ENCODE results near the gene ANKRD16.

ANKRD16 gene

GRCh38 chr10:5835446-5836095 is 54.1 kb downstream of the ANKRD16 start:
- no peak for TF ChIP-seq CTCF (IDR thresholded peaks at IDR 0.05)
- no peak overlapping the region for H3K9ac ChIP-seq
- H3K36me3 ChIP-seq (ENCODE audit: control insufficient read depth, insufficient read depth, low read length): no peaks in the 10 kb centered on the region
- no peak overlapping the region for H3K4me2 ChIP-seq (ENCODE audit: low read length)
- no peaks in the 10 kb centered on the region for H3K9me3 ChIP-seq (ENCODE audit: control insufficient read depth, low read length)
- H3K27ac ChIP-seq: no peak overlapping the region
- no peak overlapping the region for H3K4me3 ChIP-seq (ENCODE audit: low read depth, low read length)
- H3K4me1 ChIP-seq: no peaks in the 10 kb centered on the region
- H3K27me3 ChIP-seq (ENCODE audit: control insufficient read depth, insufficient read depth, low read length): no peaks in the 10 kb centered on the region
- no peak overlapping the region for H2AFZ ChIP-seq
- H3K79me2 ChIP-seq: no peaks in the 10 kb centered on the region

- no peak overlapping the region for H3K4me2 ChIP-seq (ENCODE audit: low read length)
- no peaks in the 10 kb centered on the region for H3K9me3 ChIP-seq (ENCODE audit: control insufficient read depth, low read length)
- no peak overlapping the region for H3K9ac ChIP-seq
- no peak for TF ChIP-seq CTCF (IDR thresholded peaks at IDR 0.05)
- H3K4me3 ChIP-seq (ENCODE audit: low read depth, low read length): no peak overlapping the region
- no peaks in the 10 kb centered on the region for H3K36me3 ChIP-seq (ENCODE audit: control insufficient read depth, insufficient read depth, low read length)
- H3K4me1 ChIP-seq: no peaks in the 10 kb centered on the region
- H3K27ac ChIP-seq: no peak overlapping the region
- no peak overlapping the region for H2AFZ ChIP-seq
- H3K27me3 ChIP-seq (ENCODE audit: control insufficient read depth, insufficient read depth, low read length): no peaks in the 10 kb centered on the region
- H3K79me2 ChIP-seq: no peaks in the 10 kb centered on the region
These were observed 55.9 kb downstream of the ANKRD16 start for GRCh38 chr10:5833814-5834213.

GRCh38 chr10:5832946-5833345 is 56.7 kb downstream of the ANKRD16 start:
- Histone ChIP-seq H2AFZ (no peak overlapping the region), H3K4me2 (ENCODE audit: low read length) (no peak overlapping the region), H3K4me3 (ENCODE audit: low read depth, low read length) (no peak overlapping the region), H3K9me3 (ENCODE audit: control insufficient read depth, low read length) (no peaks in the 10 kb centered on the region), H3K4me1 (no peaks in the 10 kb centered on the region), H3K27ac (no peak overlapping the region), H3K79me2 (no peaks in the 10 kb centered on the region), H3K36me3 (ENCODE audit: control insufficient read depth, insufficient read depth, low read length) (no peaks in the 10 kb centered on the region), H3K9ac (no peak overlapping the region), H3K27me3 (ENCODE audit: control insufficient read depth, insufficient read depth, low read length) (no peaks in the 10 kb centered on the region)
- TF ChIP-seq CTCF (IDR thresholded peaks at IDR 0.05): no peak

GRCh38 chr10:5831446-5831782 is 58.3 kb downstream of the ANKRD16 start:
- H3K4me3 ChIP-seq (ENCODE audit: low read depth, low read length): no peak overlapping the region
- no peaks in the 10 kb centered on the region for H3K36me3 ChIP-seq (ENCODE audit: control insufficient read depth, insufficient read depth, low read length)
- TF ChIP-seq CTCF (IDR thresholded peaks at IDR 0.05): no peak
- no peak overlapping the region for H2AFZ ChIP-seq
- H3K79me2 ChIP-seq: no peaks in the 10 kb centered on the region
- no peak overlapping the region for H3K27ac ChIP-seq
- H3K4me2 ChIP-seq (ENCODE audit: low read length): no peak overlapping the region
- H3K9me3 ChIP-seq (ENCODE audit: control insufficient read depth, low read length): no peaks in the 10 kb centered on the region
- H3K27me3 ChIP-seq (ENCODE audit: control insufficient read depth, insufficient read depth, low read length): no peaks in the 10 kb centered on the region
- H3K4me1 ChIP-seq: no peaks in the 10 kb centered on the region
- no peak overlapping the region for H3K9ac ChIP-seq

Measured in parathyroid adenoma (tissue), 2 donors.